ENCODE measurements around the gene RAB36.
A peak's percentile ranks its signal among the peaks of the same experiment; 100 is the strongest.

RAB36 gene

GRCh38 chr22:23144932-23145877 is at the start of gene RAB36:
TSS of gene RAB36 (plus strand) at chr22:23145477. CDS start at chr22:23146617, 1,140 bp downstream.
- peak; percentile 93 for DNase-seq

DNA sequence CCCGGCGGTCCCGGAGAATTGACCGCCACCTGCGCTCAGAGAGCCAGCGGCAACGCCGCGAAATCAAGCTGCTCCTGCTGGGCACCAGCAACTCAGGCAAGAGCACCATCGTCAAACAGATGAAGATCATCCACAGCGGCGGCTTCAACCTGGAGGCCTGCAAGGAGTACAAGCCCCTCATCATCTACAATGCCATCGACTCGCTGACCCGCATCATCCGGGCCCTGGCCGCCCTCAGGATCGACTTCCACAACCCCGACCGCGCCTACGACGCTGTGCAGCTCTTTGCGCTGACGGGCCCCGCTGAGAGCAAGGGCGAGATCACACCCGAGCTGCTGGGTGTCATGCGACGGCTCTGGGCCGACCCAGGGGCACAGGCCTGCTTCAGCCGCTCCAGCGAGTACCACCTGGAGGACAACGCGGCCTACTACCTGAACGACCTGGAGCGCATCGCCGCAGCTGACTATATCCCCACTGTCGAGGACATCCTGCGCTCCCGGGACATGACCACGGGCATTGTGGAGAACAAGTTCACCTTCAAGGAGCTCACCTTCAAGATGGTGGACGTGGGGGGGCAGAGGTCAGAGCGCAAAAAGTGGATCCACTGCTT is 49.4 kb upstream of the RAB36 start:
- no peak for DNase-seq

- DNase-seq = no peak
These were observed 47.7 kb upstream of the RAB36 start for GRCh38 chr22:23097412-23098229.

- no peak for DNase-seq
These were observed 47.0 kb upstream of the RAB36 start for GRCh38 chr22:23098230-23098705.

GRCh38 chr22:23098718-23099530 is 46.4 kb upstream of the RAB36 start:
- DNase-seq = no peak

DNA sequence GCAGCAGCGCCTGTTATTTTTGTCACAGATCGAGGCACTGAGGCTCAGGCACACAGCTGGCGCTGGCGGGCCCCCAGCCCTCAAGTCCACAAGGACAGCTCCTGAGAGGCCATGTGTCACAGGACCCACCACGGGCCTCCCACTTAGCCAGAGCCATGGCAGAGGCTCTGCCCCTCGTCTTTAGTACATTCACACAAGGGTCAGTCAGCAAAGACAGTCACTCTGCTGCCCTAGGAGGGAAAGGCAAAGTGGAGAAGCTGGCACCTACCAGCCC is 45.8 kb upstream of the RAB36 start:
- DNase-seq = no peak

DNA sequence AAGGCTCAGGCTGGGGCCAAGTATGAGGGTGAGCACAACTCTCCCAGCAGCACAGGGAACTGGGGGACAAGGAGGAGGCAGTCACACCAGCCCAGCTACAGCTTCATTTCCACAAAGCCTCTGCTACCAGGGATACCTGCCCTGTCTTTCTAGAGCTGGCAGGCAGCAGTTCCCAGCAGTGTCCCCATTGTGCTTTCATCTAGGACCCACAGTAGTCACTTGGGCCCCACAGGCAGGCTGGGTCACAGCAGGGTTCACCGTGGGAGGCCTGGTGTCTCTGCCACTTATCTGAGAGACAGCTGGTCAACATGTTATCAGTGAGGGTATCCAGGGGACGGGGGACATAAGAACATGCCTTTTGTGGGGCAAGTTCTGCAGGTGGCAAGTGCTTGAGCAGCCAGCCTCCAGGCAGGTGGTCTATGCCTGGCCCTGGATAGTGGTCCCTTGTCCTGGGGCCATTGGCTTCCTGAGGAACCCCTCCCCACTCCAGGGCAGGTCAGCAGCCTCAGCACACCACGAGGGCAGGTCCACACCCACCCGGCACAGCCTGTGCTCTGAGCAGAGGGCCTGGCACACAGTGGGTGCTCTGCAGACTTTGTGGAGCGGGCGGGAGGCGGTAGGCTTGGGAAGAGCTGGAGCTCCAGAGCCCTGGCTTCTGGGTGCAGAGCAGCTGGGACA is 45.0 kb upstream of the RAB36 start:
- no peak for DNase-seq

DNA sequence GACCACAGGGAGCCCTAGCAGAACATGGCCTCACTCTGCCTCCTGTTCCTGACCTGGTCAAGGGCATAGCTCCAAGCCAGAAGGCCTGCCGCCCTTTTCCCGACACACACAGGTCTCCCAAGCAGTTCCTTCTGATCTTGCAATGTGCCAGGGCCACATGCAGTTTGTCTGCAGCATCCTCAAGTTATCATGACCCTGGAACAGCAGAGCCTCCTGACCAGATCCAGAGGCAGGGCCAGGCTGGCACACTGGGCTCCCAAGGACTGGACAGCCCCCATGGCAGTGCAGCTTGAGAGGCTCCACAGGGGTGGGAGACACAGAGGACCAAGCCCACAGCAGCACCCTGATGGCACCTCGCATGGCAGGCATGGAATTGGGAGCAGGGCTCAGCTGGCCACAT is 43.8 kb upstream of the RAB36 start:
- DNase-seq = no peak

- no peak for DNase-seq
These were observed 43.1 kb upstream of the RAB36 start for GRCh38 chr22:23102002-23102655.

- no peak for DNase-seq
These were observed 42.5 kb upstream of the RAB36 start for GRCh38 chr22:23102776-23103175.

DNA sequence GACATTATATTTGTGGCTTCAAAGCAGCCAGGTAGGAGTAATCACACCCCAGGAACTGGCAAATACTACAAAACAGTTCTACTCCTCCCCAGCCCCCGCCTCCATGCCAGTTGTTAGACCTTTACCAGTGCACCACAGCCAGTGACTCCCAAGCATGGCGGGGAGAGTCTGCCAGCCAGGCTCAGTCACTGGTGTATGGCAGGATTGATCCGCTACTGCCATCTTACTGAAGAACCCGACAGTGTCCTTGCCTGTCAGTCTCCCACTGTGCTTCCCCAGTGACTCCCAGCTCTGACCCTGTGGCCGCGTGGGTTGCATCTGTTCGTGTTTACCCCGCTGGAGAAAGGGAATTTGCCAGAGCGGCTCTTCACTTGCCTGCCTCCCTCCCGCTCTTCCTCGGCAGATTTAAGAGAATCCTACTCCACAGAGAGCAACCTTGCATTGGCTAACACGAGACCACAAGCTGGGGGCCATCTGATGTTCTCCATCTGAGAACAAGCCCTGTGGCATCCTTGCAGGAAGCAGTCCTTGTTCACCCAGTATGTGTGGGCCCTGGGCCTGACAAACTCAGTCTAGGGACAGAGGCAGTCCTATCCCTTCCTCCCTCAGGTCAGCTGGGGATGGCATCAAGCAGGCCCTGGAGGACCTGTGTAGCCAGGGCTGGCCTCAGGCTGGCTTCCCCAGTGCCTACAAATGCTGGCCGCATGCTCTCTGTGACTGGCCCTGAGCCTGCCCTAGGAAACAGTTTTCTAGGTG is 41.9 kb upstream of the RAB36 start:
- no peak for DNase-seq

DNA sequence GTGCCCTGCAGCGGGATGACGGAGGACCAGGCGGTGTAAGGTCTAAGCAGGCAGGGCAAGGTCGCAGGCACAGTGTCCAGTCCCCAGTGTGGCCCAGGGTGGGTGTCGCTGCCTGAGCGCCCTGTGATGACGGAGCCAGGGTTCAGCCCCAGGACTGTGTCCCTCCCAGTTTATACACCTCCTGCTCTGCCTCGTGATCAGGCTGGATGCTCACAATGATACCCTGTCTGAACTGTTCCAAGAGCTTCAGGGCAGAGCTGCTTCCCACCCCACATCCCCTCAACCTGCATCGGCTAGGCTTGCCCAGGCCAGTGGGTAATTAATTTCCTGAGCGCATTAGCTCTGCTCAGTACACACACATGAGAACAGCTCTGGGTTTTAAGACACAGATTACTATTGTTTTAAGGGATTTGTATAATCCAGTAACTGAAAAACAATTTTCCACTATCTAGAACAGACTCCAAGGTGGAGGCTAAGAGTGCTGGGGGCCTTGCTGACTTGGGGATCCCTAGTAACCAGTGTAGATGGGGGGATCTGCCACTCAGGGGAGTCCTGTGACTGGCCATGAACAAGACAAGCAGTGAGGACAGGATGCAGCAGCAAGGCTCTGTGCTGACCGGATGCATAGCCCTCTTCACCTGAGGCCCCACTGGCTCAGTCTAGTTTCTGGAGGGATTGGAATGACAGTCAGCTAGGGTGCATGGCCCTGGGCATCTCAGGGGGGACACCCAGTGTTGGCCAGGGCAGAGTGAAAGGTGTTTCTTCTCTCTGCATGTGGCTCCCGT is 40.9 kb upstream of the RAB36 start:
- DNase-seq = no peak

DNA sequence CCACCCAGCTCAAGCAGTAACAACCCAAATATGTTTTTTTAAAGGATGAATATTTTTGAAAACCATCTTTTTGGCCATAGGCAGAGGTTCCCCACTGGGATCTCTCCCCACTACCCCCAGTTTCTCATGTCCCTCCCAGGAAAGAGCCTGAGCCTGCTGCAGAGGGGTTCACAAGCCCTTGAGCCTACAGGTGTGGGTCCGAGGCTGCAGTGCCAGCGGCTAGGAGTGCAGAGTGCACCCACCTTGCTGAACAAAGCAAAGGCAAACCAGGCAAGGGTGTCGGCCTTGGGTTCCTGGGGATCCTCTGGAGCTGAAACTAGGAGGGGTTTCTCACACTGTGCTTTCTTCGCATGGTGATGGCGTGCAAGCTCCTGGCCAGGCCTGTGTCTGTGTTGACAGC is 40.0 kb upstream of the RAB36 start:
- DNase-seq = no peak

- DNase-seq = no peak
These were observed 39.4 kb upstream of the RAB36 start for GRCh38 chr22:23105919-23106318.

GRCh38 chr22:23106344-23106743 is 38.9 kb upstream of the RAB36 start:
- no peak for DNase-seq

DNA sequence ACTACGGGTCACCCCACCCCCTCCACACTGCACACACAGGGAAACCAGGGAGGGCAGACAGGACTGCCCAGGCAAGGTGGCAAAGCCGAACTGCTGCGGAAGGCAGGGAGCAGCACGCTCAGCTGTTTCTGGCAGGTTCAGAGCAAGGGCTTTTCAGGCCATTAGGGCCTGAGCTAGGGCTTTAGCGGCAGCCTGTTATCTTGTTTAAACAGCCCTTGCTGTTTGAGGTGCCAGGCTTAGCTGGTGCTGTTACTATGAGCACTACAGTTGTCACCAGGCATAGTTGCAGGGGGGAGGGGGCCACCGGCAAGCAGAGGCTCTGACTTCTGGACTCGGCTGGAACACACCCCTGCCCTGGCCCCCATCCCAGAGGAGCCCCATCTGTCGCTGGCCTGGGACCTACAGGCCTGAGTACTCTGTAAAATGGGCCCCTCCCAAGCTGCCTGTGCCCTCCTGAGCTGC is 38.3 kb upstream of the RAB36 start:
- DNase-seq = no peak

DNA sequence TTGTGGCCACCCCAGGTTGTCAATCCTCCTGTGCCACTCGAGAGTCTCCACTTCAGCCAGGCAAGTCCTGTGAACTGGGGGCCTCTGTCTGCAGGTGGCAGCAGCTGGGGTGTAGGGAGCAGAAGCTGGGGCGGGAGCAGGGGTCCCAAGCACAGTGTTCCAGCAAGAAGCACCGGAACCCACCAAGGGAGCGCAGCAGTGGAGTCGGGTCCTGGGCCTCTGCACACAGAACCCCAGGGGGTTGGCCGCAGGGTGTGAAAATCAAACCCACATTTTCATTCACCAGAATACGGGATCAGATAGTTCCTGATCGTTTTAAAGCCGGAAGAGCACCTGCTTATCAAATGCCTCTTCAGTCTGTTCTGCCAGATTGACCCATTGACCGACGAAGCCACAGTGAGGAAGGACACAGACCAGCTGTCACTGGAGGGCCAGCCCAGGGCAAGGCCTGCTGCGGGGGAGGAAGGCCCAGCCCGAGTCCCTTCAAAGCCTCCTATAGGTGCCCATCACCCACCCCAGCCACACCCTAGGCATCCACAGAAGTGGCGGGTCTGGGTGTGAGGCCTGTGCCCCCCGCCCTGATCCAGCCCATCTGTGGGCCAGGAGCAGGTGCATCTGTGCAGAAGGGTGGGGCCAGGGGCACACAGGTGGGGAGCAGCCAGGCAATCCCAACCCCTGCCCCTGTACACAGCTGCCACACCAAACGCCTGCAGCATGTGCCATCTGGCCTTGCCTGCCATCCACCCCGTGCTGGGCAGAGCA is 37.6 kb upstream of the RAB36 start:
- no peak for DNase-seq

DNA sequence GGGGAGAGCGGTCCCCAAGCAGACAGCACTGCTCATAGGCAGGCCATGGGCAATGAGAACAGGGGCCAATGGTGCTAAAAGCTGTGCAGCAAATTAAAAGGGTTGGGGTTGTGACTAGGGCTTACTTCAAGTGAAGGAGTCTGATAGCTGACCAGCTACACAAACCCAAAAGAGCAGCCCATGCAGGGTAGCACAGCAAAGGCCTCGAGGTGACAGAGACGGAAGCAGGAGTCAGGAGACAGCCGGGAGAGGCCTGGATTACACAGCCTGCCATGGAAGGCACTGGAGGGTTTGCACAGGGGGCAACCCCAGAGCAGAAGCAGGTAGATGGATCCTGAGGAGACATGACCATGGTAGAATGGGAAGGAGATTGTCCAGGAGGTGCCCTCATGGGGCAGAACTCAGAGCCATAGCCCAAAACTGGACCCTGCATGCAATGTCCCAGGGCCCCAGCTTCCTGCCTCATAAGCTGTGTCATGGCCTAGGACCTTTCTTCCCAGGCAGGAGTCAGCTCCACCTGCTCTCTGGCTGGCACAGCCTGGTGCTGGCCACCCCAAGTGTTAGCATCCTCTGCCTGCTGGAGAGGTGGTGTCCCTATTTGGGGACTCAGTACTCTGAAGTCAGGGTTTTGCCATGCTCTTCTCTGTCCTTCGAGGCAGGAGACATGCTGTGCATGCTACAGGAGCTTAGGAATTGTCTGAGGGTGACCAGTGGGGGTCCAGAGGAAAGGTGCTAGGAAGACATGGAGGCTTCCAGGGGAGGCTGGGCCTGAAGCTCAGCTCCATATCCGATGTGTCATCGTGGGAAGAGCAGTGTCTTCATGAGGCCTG is 36.8 kb upstream of the RAB36 start:
- no peak for DNase-seq

Measured in NCI-H2107 (cell line).